Transverse colon (tissue), 4 donors: ENCODE data around the gene TCN1.

Source experiments
- EP300 ChIP-seq: sonication (generic); formaldehyde crosslinking; IDR thresholded peaks from one replicate; pipeline ENCODE4 v1.6.1; 2017; ENCODE audit warnings: antibody characterized with exemption, low read depth
- POLR2A ChIP-seq: fragments of 450-650 bp; IDR thresholded peaks from one replicate; pipeline ENCODE4 v1.6.1; 2016; ENCODE audit warnings: antibody characterized with exemption, mild to moderate bottlenecking, moderate library complexity
- POLR2AphosphoS5 ChIP-seq, 3 donors: sonication (generic); formaldehyde crosslinking; IDR thresholded peaks; one replicate each; pipeline ENCODE4 v1.6.1; 2016; ENCODE audit warnings: antibody characterized with exemption in 3 of 3
- TF ChIP-seq, protein P1 (sequence below), 5 experiments: fragments of 200-600 bp in 3 of 5; fragments of 450-650 bp in 2 of 5; sonication (generic) in 3 of 5; IDR thresholded peaks; 1 replicate in 2 of 5; 2 replicates in 3 of 5; pipeline ENCODE4 v1.5.1; 2016 to 2017; ENCODE audit warnings: antibody characterized with exemption in 5 of 5, inconsistent platforms in 3 of 5, mild to moderate bottlenecking in 2 of 5, moderate library complexity in 1 of 5

DNA sequence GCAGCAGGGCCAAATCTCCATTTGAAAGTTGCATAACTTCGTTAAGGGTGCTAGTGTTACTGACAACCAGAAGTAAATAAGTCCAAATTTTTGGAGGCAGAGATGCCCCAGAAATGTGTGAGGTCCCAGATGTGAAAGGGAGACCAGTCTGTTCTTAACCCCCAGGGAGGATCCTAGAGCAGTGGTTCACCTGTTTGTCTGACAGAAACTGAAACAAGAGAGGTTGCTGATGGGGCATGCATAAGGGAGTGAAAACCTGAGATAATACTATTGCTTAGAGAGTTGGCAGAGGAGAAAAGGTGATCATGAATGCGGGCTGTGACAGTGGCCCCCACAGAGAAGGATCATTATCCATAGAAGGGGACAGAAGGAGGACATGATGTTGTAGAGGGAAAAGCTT lies 24.8 kb downstream of the TCN1 start:
- TF ChIP-seq, protein P1, sequence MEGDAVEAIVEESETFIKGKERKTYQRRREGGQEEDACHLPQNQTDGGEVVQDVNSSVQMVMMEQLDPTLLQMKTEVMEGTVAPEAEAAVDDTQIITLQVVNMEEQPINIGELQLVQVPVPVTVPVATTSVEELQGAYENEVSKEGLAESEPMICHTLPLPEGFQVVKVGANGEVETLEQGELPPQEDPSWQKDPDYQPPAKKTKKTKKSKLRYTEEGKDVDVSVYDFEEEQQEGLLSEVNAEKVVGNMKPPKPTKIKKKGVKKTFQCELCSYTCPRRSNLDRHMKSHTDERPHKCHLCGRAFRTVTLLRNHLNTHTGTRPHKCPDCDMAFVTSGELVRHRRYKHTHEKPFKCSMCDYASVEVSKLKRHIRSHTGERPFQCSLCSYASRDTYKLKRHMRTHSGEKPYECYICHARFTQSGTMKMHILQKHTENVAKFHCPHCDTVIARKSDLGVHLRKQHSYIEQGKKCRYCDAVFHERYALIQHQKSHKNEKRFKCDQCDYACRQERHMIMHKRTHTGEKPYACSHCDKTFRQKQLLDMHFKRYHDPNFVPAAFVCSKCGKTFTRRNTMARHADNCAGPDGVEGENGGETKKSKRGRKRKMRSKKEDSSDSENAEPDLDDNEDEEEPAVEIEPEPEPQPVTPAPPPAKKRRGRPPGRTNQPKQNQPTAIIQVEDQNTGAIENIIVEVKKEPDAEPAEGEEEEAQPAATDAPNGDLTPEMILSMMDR (IDR thresholded peaks at IDR 0.05) = no peak
- TF ChIP-seq POLR2AphosphoS5 (IDR thresholded peaks at IDR 0.05) = no peak
- no peak for TF ChIP-seq POLR2A
- TF ChIP-seq EP300 = no peak
